Panc1 (cell line): ENCODE results near the gene ADD2.

Experiments
- CTCF ChIP-seq: fragments of 450-650 bp; IDR thresholded peaks from 2 replicates; pipeline ENCODE4 v1.5.1; 2017; ENCODE audit warnings: mild to moderate bottlenecking
- POLR2AphosphoS5 ChIP-seq: IDR thresholded peaks from 2 replicates; pipeline ENCODE4 v1.6.1; 2012; ENCODE audit warnings: mild to moderate bottlenecking, low read depth, low read length, moderate library complexity
- REST ChIP-seq, 2 experiments: IDR thresholded peaks; 2 replicates each; pipeline ENCODE4 v1.6.1; 2011 to 2012; ENCODE audit warnings: low read depth in 2 of 2, control low read depth in 1 of 2, low read length in 1 of 2, mild to moderate bottlenecking in 1 of 2, moderate library complexity in 1 of 2; ENCODE audit not compliant: insufficient read depth in 1 of 2
- SIN3A ChIP-seq: IDR thresholded peaks from 2 replicates; pipeline ENCODE4 v1.6.1; 2012; ENCODE audit warnings: low read depth, mild to moderate bottlenecking, low read length, moderate library complexity, borderline replicate concordance; ENCODE audit not compliant: insufficient read depth
- TCF7L2 ChIP-seq: IDR thresholded peaks from 2 replicates; pipeline ENCODE4 v1.6.1; 2011; ENCODE audit warnings: mild to moderate bottlenecking, low read depth, low read length, inconsistent platforms

- TF ChIP-seq CTCF, result no peak
- no peak for TF ChIP-seq POLR2AphosphoS5
- TF ChIP-seq REST (IDR thresholded peaks at IDR 0.05; ENCODE audit: insufficient read depth in 1 of 2, low read depth in 2 of 2, low read length in 1 of 2), result no peak
- no peak for TF ChIP-seq SIN3A
- TF ChIP-seq TCF7L2, result no peak
Measured at GRCh38 chr2:70671092-70671675, 96.8 kb downstream of the ADD2 start.
